Measurements from ENCODE around the gene SHISA6.

SHISA6 gene

DNA sequence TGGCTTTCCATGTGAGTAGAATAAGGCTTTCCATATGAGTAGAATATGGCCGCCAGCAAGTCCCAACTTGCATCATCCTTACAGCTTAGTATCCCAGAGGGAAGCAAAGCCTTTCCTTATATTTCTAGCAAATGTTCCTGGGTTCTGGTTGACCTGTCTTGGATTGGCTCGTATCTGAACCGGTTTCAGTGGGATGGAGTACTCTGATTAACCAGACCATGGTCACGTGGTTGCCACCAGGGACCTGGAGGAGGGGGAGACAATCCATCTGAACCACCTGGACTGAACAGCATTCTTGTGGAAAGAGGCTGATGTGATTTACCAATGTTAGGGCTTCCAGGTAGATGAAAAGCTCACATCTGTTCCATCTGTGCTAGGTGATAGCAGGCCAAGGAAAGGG, 89.0 kb downstream of the SHISA6 start:
- Histone ChIP-seq H3K9me3 (ENCODE audit: insufficient read depth, low read depth, low read length) (no peaks in the 10 kb centered on the region), H3K27ac (ENCODE audit: low read length) (no peak overlapping the region), H3K36me3 (ENCODE audit: insufficient read depth, low read depth, low read length) (no peaks in the 10 kb centered on the region)

DNA sequence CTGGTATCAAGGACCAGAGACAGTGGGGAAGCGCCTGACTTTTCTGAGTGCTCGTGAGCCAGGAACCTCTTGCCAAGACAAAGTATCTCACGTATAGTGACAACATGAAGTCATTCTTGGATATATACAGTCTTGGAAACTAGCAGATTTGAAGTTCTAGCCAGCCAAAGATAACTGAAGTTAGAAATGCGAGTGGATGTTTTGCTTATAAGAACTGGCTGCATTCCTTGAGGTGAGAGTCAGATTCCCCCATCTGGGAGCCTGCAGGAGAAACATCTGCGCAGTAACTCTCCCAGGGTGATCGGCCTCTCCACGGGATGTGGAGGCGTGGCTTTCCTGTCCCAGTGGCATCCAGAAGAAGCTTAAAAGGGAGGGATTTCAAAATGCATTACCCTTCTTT, 89.8 kb downstream of the SHISA6 start:
- Histone ChIP-seq H3K9me3 (ENCODE audit: insufficient read depth, low read depth, low read length) (no peaks in the 10 kb centered on the region), H3K9ac (ENCODE audit: low read depth, low read length) (no peak overlapping the region), H3K36me3 (ENCODE audit: insufficient read depth, low read depth, low read length) (no peaks in the 10 kb centered on the region), H3K4me3 (ENCODE audit: low read length) (peak overlapping the region; percentile 23; the same call in 1 of the 2 replicates), H3K27me3 (ENCODE audit: insufficient read depth, low read length) (no peaks in the 10 kb centered on the region), H3K4me1 (ENCODE audit: insufficient read depth, low read length) (peaks cover 20% of the 10 kb centered on the region), H3K27ac (ENCODE audit: low read length) (no peak overlapping the region)

More for the DNA sequence above, 89.0 kb downstream of the SHISA6 start:
- H3K27me3 ChIP-seq (ENCODE audit: insufficient read depth, low read length), result no peaks in the 10 kb centered on the region
- peak overlapping the region; percentile 0; the same call in 1 of the 2 replicates for H3K4me3 ChIP-seq (ENCODE audit: low read length)
- H3K4me1 ChIP-seq (ENCODE audit: insufficient read depth, low read length), result peaks cover 20% of the 10 kb centered on the region
- peak overlapping the region; percentile 24; the same call in 1 of the 2 replicates for H3K9ac ChIP-seq (ENCODE audit: low read depth, low read length)

- Histone ChIP-seq H3K36me3 (ENCODE audit: insufficient read depth, low read depth, low read length) (no peaks in the 10 kb centered on the region), H3K27ac (ENCODE audit: low read length) (no peak overlapping the region), H3K4me1 (ENCODE audit: insufficient read depth, low read length) (peaks cover 20% of the 10 kb centered on the region), H3K9me3 (ENCODE audit: insufficient read depth, low read depth, low read length) (no peaks in the 10 kb centered on the region), H3K4me3 (ENCODE audit: low read length) (no peak overlapping the region; the same call in 1 of the 2 replicates), H3K9ac (ENCODE audit: low read depth, low read length) (no peak overlapping the region), H3K27me3 (ENCODE audit: insufficient read depth, low read length) (no peaks in the 10 kb centered on the region)
Observed at GRCh38 chr17:11331547-11332513, 90.8 kb downstream of the SHISA6 start.

DNA sequence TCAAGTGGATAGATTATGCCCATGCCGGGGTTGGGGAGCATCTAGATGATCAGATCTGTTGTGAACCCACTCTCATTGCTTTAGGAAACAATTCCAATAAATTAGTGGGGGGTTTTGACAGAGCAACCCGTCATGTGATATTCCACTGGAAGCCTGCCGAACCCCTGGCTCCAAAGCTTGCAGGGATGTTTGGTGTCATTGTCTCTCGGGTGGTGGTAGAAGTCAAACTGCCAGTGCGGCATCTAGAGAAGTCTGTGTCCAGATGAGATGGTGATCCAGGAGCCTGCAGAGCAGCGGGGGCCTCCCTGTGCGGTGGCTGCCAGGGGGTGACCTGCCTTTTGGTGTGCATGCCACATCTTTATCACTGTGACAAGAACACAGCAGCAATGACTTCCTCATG, 91.7 kb downstream of the SHISA6 start:
- peaks cover 20% of the 10 kb centered on the region for H3K4me1 ChIP-seq (ENCODE audit: insufficient read depth, low read length)
- H3K27me3 ChIP-seq (ENCODE audit: insufficient read depth, low read length), result no peaks in the 10 kb centered on the region
- H3K36me3 ChIP-seq (ENCODE audit: insufficient read depth, low read depth, low read length), result no peaks in the 10 kb centered on the region
- H3K9ac ChIP-seq (ENCODE audit: low read depth, low read length), result no peak overlapping the region
- no peak overlapping the region for H3K27ac ChIP-seq (ENCODE audit: low read length)
- no peak overlapping the region for H3K4me3 ChIP-seq (ENCODE audit: low read length)
- H3K9me3 ChIP-seq (ENCODE audit: insufficient read depth, low read depth, low read length), result no peaks in the 10 kb centered on the region

DNA sequence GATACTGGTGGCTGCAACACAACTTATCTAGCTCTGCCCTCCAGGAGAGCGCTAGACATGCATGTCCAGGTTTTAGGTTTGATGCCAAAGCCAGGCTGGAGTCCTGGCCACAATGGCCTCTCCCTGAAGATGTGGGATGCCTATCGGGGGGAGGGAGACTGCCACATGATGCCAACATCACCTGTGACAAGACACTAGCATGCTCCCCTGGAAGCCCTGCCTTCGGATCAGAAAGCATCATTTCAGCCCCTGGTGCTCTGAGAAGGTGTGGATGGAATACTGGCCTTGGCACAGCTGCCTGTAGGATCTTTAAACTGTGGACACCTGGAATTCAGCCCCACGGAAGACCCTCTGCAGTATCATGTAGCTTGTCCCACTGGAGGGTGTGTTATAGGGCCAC, 93.5 kb downstream of the SHISA6 start:
- Histone ChIP-seq H3K9me3 (ENCODE audit: insufficient read depth, low read depth, low read length) (no peaks in the 10 kb centered on the region), H3K4me1 (ENCODE audit: insufficient read depth, low read length) (peaks cover 20% of the 10 kb centered on the region), H3K4me3 (ENCODE audit: low read length) (no peak overlapping the region), H3K9ac (ENCODE audit: low read depth, low read length) (no peak overlapping the region), H3K27me3 (ENCODE audit: insufficient read depth, low read length) (no peaks in the 10 kb centered on the region), H3K36me3 (ENCODE audit: insufficient read depth, low read depth, low read length) (no peaks in the 10 kb centered on the region), H3K27ac (ENCODE audit: low read length) (no peak overlapping the region)

DNA sequence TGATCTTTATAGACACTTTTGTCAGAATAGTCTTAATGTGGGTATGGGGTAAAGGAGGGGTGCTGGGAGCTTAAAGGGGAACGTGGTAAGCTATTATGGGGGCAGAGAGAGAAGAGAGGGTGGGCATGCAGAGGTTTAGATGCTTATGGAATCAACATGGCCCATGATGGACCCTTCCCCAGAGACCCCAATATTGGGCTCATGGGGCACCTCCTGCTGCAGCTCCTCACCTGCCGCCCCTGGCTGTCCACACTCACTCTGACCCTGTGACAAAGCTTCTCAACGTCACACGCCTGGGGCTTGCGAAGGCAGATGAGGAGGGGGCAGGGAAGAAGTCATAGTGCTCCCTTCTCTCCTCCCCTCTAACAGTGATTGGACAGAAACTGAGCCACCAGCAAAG, 95.3 kb downstream of the SHISA6 start:
- Histone ChIP-seq H3K9ac (ENCODE audit: low read depth, low read length) (no peak overlapping the region), H3K36me3 (ENCODE audit: insufficient read depth, low read depth, low read length) (no peaks in the 10 kb centered on the region), H3K9me3 (ENCODE audit: insufficient read depth, low read depth, low read length) (no peaks in the 10 kb centered on the region), H3K27me3 (ENCODE audit: insufficient read depth, low read length) (no peaks in the 10 kb centered on the region), H3K4me3 (ENCODE audit: low read length) (no peak overlapping the region), H3K27ac (ENCODE audit: low read length) (no peak overlapping the region), H3K4me1 (ENCODE audit: insufficient read depth, low read length) (peaks cover 8% of the 10 kb centered on the region; the same call in 1 of the 2 replicates)

GRCh38 chr17:11340803-11341202, 99.8 kb downstream of the SHISA6 start:
- Histone ChIP-seq H3K4me3 (ENCODE audit: low read length) (no peak overlapping the region), H3K27ac (ENCODE audit: low read length) (no peak overlapping the region), H3K9ac (ENCODE audit: low read depth, low read length) (no peak overlapping the region), H3K27me3 (ENCODE audit: insufficient read depth, low read length) (no peaks in the 10 kb centered on the region), H3K4me1 (ENCODE audit: insufficient read depth, low read length) (no peaks in the 10 kb centered on the region), H3K36me3 (ENCODE audit: insufficient read depth, low read depth, low read length) (no peaks in the 10 kb centered on the region), H3K9me3 (ENCODE audit: insufficient read depth, low read depth, low read length) (no peaks in the 10 kb centered on the region)

- no peaks in the 10 kb centered on the region for H3K27me3 ChIP-seq (ENCODE audit: insufficient read depth, low read length)
- H3K4me1 ChIP-seq (ENCODE audit: insufficient read depth, low read length), result no peaks in the 10 kb centered on the region
- no peak overlapping the region for H3K27ac ChIP-seq (ENCODE audit: low read length)
- H3K36me3 ChIP-seq (ENCODE audit: insufficient read depth, low read depth, low read length), result no peaks in the 10 kb centered on the region
- no peaks in the 10 kb centered on the region for H3K9me3 ChIP-seq (ENCODE audit: insufficient read depth, low read depth, low read length)
- no peak overlapping the region for H3K4me3 ChIP-seq (ENCODE audit: low read length)
- H3K9ac ChIP-seq (ENCODE audit: low read depth, low read length), result no peak overlapping the region
Observed at GRCh38 chr17:11342138-11342537, 101.1 kb downstream of the SHISA6 start.

DNA sequence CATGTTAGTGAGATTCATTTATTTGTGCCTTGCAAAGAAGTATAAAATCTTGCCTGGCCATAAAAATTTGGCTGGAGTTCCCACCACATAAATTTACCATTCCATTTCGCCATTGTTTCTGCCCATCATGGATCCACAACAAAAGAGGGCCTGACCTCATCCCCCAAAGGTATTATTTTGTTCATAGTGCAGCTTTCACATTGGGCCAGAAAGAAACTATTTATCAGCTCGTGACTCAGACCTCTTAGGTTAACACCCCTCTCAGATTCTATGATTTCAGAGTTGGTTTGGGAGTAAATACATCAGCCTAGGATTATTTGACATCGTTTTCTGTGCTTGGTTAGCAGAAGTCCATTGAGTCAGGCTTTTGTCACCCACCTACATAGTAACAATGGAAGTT, 108.1 kb downstream of the SHISA6 start:
- no peaks in the 10 kb centered on the region for H3K27me3 ChIP-seq (ENCODE audit: insufficient read depth, low read length)
- no peaks in the 10 kb centered on the region for H3K36me3 ChIP-seq (ENCODE audit: insufficient read depth, low read depth, low read length)
- no peak overlapping the region for H3K9ac ChIP-seq (ENCODE audit: low read depth, low read length)
- H3K4me3 ChIP-seq (ENCODE audit: low read length), result no peak overlapping the region
- H3K27ac ChIP-seq (ENCODE audit: low read length), result no peak overlapping the region
- no peaks in the 10 kb centered on the region for H3K9me3 ChIP-seq (ENCODE audit: insufficient read depth, low read depth, low read length)
- H3K4me1 ChIP-seq (ENCODE audit: insufficient read depth, low read length), result no peaks in the 10 kb centered on the region

DNA sequence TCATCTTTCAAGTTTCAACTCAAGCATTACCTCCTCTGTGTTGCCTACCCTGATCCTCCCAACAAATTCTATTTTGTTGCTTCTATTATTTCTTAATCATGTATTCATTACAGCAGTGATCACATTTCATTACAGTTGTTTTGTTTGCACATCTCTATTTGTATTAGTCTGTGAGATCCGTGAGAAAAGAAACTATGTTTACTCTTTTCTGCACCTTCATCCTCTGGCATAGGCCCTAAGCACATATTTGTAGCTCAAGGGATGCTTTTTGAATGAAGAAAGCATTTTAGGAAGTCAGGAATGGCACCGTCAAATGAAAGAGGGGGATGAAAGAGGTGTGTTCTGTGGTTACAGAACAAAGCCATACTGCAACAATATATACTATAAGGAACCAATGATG, 110.5 kb downstream of the SHISA6 start:
- H3K27ac ChIP-seq (ENCODE audit: low read length), result no peak overlapping the region
- H3K9me3 ChIP-seq (ENCODE audit: insufficient read depth, low read depth, low read length), result no peaks in the 10 kb centered on the region
- no peak overlapping the region for H3K4me3 ChIP-seq (ENCODE audit: low read length)
- H3K27me3 ChIP-seq (ENCODE audit: insufficient read depth, low read length), result no peaks in the 10 kb centered on the region
- no peaks in the 10 kb centered on the region for H3K36me3 ChIP-seq (ENCODE audit: insufficient read depth, low read depth, low read length)
- H3K4me1 ChIP-seq (ENCODE audit: insufficient read depth, low read length), result no peaks in the 10 kb centered on the region
- no peak overlapping the region for H3K9ac ChIP-seq (ENCODE audit: low read depth, low read length)

GRCh38 chr17:11353601-11354000, 112.6 kb downstream of the SHISA6 start:
- no peaks in the 10 kb centered on the region for H3K4me1 ChIP-seq (ENCODE audit: insufficient read depth, low read length)
- H3K4me3 ChIP-seq (ENCODE audit: low read length), result no peak overlapping the region
- no peak overlapping the region for H3K27ac ChIP-seq (ENCODE audit: low read length)
- H3K9ac ChIP-seq (ENCODE audit: low read depth, low read length), result no peak overlapping the region
- no peaks in the 10 kb centered on the region for H3K36me3 ChIP-seq (ENCODE audit: insufficient read depth, low read depth, low read length)
- no peaks in the 10 kb centered on the region for H3K9me3 ChIP-seq (ENCODE audit: insufficient read depth, low read depth, low read length)
- no peaks in the 10 kb centered on the region for H3K27me3 ChIP-seq (ENCODE audit: insufficient read depth, low read length)

DNA sequence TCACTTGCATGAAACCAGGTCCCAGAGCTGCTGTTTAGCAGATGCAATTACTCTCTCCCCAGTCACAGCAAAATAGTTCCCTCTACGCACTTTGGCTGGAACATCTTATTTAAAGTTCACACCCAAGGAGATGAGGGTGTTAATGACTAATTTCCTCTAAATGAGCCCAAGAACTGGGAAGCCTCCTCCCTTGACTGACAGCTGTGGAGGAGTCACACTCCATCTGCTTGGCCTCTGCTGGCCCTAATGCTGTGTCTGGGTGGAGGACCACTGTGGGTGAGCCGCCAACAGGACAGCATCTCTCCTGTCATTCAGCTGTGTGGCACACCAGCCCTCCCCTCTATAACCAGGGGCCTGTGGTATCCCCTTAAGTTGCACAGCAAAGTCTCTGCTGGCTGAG, 115.4 kb downstream of the SHISA6 start:
- no peaks in the 10 kb centered on the region for H3K27me3 ChIP-seq (ENCODE audit: insufficient read depth, low read length)
- H3K9ac ChIP-seq (ENCODE audit: low read depth, low read length), result no peak overlapping the region
- H3K4me3 ChIP-seq (ENCODE audit: low read length), result no peak overlapping the region
- H3K27ac ChIP-seq (ENCODE audit: low read length), result no peak overlapping the region
- no peaks in the 10 kb centered on the region for H3K36me3 ChIP-seq (ENCODE audit: insufficient read depth, low read depth, low read length)
- no peaks in the 10 kb centered on the region for H3K4me1 ChIP-seq (ENCODE audit: insufficient read depth, low read length)
- H3K9me3 ChIP-seq (ENCODE audit: insufficient read depth, low read depth, low read length), result no peaks in the 10 kb centered on the region

Data from iPS-20b (cell line).